ENCODE results near the gene NLRP13. TPM values are rescaled to one million over a fixed set of nuclear protein-coding genes. Genes with fewer than 3 reads are reported as not detected.

NLRP13 gene
- total and polyA plus RNA-seq, 2 of the 4 experiments (the other 2 are of a cell fraction), result not detected

DNA sequence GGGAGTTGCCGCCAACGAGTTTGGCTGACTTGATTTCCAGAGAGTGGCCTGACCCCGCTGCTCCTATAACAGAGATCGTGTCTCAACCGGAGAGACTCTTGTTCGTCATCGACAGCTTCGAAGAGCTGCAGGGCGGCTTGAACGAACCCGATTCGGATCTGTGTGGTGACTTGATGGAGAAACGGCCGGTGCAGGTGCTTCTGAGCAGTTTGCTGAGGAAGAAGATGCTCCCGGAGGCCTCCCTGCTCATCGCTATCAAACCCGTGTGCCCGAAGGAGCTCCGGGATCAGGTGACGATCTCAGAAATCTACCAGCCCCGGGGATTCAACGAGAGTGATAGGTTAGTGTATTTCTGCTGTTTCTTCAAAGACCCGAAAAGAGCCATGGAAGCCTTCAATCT, 74.2 kb downstream of the NLRP13 start:
- no peak for ATAC-seq (ENCODE audit: low read depth)
- no peak overlapping the region for H3K27ac ChIP-seq (ENCODE audit: insufficient read depth, low read length)
- no peak overlapping the region for H2BK15ac ChIP-seq (ENCODE audit: low read depth, low read length)
- H3K56ac ChIP-seq (ENCODE audit: extremely low read depth, insufficient read depth, low read length), result no peak overlapping the region
- H3K9ac ChIP-seq (ENCODE audit: low read depth, low read length), result no peak overlapping the region
- H4K8ac ChIP-seq (ENCODE audit: low read depth in 2 of 2, low read length in 2 of 2), result no peak overlapping the region
- dilution Hi-C loops (cut with HindIII; ENCODE audit: low sequenced_read_pairs, unreplicated experiment) (no loop called here), intact Hi-C loops (cut with micrococcal nuclease) (no loop called here), in situ Hi-C loops (cut with MboI; ENCODE audit: low sequenced_read_pairs) (no loop called here)
- TF ChIP-seq FOS (IDR thresholded peaks at IDR 0.05; ENCODE audit: low read depth, low read length) (no peak), POLR2A (IDR thresholded peaks at IDR 0.05; ENCODE audit: low read depth, low read length) (no peak), RAD21 (IDR thresholded peaks at IDR 0.05; ENCODE audit: low read length) (no peak), SMC3 (IDR thresholded peaks at IDR 0.05; ENCODE audit: low read depth, low read length) (no peak), CEBPB (IDR thresholded peaks at IDR 0.05; ENCODE audit: low read depth, low read length) (no peak), BHLHE40 (IDR thresholded peaks at IDR 0.05; ENCODE audit: low read depth, low read length) (no peak), USF2 (IDR thresholded peaks at IDR 0.05; ENCODE audit: low read depth, low read length) (no peak), MAZ (IDR thresholded peaks at IDR 0.05; ENCODE audit: borderline replicate concordance, low read depth, low read length) (no peak), CHD1 (IDR thresholded peaks at IDR 0.05; ENCODE audit: low read depth, low read length) (no peak), MXI1 (IDR thresholded peaks at IDR 0.05; ENCODE audit: borderline replicate concordance, low read depth, low read length) (no peak), NFE2L2 (IDR thresholded peaks at IDR 0.05; ENCODE audit: low read depth, low read length) (no peak), MAFK (IDR thresholded peaks at IDR 0.05; ENCODE audit: low read depth, low read length) (no peak), RFX5 (IDR thresholded peaks at IDR 0.05; ENCODE audit: low read depth, low read length) (no peak), RCOR1 (IDR thresholded peaks at IDR 0.05; ENCODE audit: insufficient replicate concordance, low read length) (no peak)
- TF ChIP-seq, protein P1, sequence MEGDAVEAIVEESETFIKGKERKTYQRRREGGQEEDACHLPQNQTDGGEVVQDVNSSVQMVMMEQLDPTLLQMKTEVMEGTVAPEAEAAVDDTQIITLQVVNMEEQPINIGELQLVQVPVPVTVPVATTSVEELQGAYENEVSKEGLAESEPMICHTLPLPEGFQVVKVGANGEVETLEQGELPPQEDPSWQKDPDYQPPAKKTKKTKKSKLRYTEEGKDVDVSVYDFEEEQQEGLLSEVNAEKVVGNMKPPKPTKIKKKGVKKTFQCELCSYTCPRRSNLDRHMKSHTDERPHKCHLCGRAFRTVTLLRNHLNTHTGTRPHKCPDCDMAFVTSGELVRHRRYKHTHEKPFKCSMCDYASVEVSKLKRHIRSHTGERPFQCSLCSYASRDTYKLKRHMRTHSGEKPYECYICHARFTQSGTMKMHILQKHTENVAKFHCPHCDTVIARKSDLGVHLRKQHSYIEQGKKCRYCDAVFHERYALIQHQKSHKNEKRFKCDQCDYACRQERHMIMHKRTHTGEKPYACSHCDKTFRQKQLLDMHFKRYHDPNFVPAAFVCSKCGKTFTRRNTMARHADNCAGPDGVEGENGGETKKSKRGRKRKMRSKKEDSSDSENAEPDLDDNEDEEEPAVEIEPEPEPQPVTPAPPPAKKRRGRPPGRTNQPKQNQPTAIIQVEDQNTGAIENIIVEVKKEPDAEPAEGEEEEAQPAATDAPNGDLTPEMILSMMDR (conservative IDR thresholded peaks at IDR 0.05; ENCODE audit: low read depth, low read length), result no peak
- TF ChIP-seq, protein P2, sequence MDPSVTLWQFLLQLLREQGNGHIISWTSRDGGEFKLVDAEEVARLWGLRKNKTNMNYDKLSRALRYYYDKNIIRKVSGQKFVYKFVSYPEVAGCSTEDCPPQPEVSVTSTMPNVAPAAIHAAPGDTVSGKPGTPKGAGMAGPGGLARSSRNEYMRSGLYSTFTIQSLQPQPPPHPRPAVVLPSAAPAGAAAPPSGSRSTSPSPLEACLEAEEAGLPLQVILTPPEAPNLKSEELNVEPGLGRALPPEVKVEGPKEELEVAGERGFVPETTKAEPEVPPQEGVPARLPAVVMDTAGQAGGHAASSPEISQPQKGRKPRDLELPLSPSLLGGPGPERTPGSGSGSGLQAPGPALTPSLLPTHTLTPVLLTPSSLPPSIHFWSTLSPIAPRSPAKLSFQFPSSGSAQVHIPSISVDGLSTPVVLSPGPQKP (IDR thresholded peaks at IDR 0.05; ENCODE audit: borderline replicate concordance, low read depth, low read length), result no peak
- 57% methylated on average over 8 of the region's 23 CpGs; no CpG with 5 or more reads in 1 of the 2 experiments for WGBS, 2 experiments (ENCODE audit: extremely low coverage in 2 of 2, insufficient read length in 1 of 2)
- no peaks in the 10 kb centered on the region for H3K36me3 ChIP-seq (ENCODE audit: control insufficient read depth, insufficient read depth, low read length)
- no peak overlapping the region for H2AK5ac ChIP-seq (ENCODE audit: low read depth, low read length)
- H3K4me3 ChIP-seq (ENCODE audit: insufficient read depth, low read depth, low read length), result no peak overlapping the region
- no peak overlapping the region for H2AFZ ChIP-seq (replicated peaks; ENCODE audit: low read length, poor library complexity)
- no peaks in the 10 kb centered on the region for H3K9me1 ChIP-seq (ENCODE audit: insufficient read depth, low read length)
- POLR2A ChIA-PET (ENCODE audit: unreplicated experiment), result no interaction called here
- H2BK20ac ChIP-seq (ENCODE audit: low read depth, low read length), result no peak overlapping the region
- H4K91ac ChIP-seq (ENCODE audit: insufficient read depth, low read depth, low read length), result no peak overlapping the region
- no peak overlapping the region for H4K5ac ChIP-seq (ENCODE audit: low read depth, low read length)
- no TSS peak for BruUV-seq (replicated peaks)
- H3K23ac ChIP-seq (ENCODE audit: low read depth, low read length), result no peak overlapping the region
- no peak overlapping the region for H2AK9ac ChIP-seq (replicated peaks; ENCODE audit: low read depth, low read length, poor library complexity)
- H3K9me3 ChIP-seq (ENCODE audit: control insufficient read depth, insufficient read depth, low read length), result peaks cover 38% of the 10 kb centered on the region
- no peak for DNase-seq
- H3K18ac ChIP-seq (ENCODE audit: low read depth, low read length), result no peak overlapping the region
- no peak overlapping the region for H3K14ac ChIP-seq (replicated peaks; ENCODE audit: low read depth, low read length)
- H2BK120ac ChIP-seq (ENCODE audit: low read depth, low read length), result no peak overlapping the region
- no peak overlapping the region for H2BK5ac ChIP-seq (ENCODE audit: low read depth, low read length, poor library complexity, severe bottlenecking)
- H3K27me3 ChIP-seq (ENCODE audit: control insufficient read depth, insufficient read depth, low read length), result no peaks in the 10 kb centered on the region
- H4K20me1 ChIP-seq (ENCODE audit: insufficient read depth, low read length), result no peaks in the 10 kb centered on the region
- H3K79me1 ChIP-seq (ENCODE audit: low read depth in 1 of 2, low read length in 2 of 2), result no peaks in the 10 kb centered on the region
- H3K4me1 ChIP-seq (ENCODE audit: control insufficient read depth, insufficient read depth, low read length), result no peaks in the 10 kb centered on the region
- CTCF ChIA-PET, result no interaction called here
- no peak overlapping the region for H3K4ac ChIP-seq (ENCODE audit: low read depth, low read length)
- no peak overlapping the region for H3K4me2 ChIP-seq (ENCODE audit: low read depth, low read length)
